ENCODE measurements around the gene PKNOX1. TPM values are rescaled to one million over a fixed set of nuclear protein-coding genes. Genes with fewer than 3 reads are reported as not detected.
A peak's percentile ranks its signal among the peaks of the same experiment; 100 is the strongest.

The PKNOX1 gene
- total and polyA plus RNA-seq, 9 of the 15 experiments (the other 6 are each of a cell fraction or from before 2014, with no cell fraction given): 8.8 to 25.9 (median 13.2) TPM

- TF ChIP-seq, protein P1, sequence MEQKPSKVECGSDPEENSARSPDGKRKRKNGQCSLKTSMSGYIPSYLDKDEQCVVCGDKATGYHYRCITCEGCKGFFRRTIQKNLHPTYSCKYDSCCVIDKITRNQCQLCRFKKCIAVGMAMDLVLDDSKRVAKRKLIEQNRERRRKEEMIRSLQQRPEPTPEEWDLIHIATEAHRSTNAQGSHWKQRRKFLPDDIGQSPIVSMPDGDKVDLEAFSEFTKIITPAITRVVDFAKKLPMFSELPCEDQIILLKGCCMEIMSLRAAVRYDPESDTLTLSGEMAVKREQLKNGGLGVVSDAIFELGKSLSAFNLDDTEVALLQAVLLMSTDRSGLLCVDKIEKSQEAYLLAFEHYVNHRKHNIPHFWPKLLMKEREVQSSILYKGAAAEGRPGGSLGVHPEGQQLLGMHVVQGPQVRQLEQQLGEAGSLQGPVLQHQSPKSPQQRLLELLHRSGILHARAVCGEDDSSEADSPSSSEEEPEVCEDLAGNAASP (IDR thresholded peaks at IDR 0.05): no peak
- TF ChIP-seq ZNF696 (CRISPR knock-in tag; conservative IDR thresholded peaks at IDR 0.05) (no peak), ZBTB33 (CRISPR knock-in tag; IDR thresholded peaks at IDR 0.05) (no peak), NRF1 (conservative IDR thresholded peaks at IDR 0.05 in 1 of 2, IDR thresholded peaks at IDR 0.05 in 1 of 2) (no peak), ZNF143 (CRISPR knock-in tag; IDR thresholded peaks at IDR 0.05) (no peak), LARP7 (IDR thresholded peaks at IDR 0.05) (no peak), PYGO2 (tag; IDR thresholded peaks at IDR 0.05) (no peak), HNRNPH1 (optimal IDR thresholded peaks at IDR 0.05; ENCODE audit: low read depth, low read length) (no peak), MED1 (CRISPR knock-in tag; IDR thresholded peaks at IDR 0.05; ENCODE audit: borderline replicate concordance) (no peak), TSHZ1 (CRISPR knock-in tag; IDR thresholded peaks at IDR 0.05) (0 out of 2 replicates have a peak, but pooled peaks have one; percentile 6), WHSC1 (IDR thresholded peaks at IDR 0.05; ENCODE audit: low read length) (no peak), ZBTB2 (IDR thresholded peaks at IDR 0.05) (no peak), SPI1 (IDR thresholded peaks at IDR 0.05; ENCODE audit: borderline replicate concordance, low read depth, low read length) (no peak), PHB2 (IDR thresholded peaks at IDR 0.05; ENCODE audit: low read depth) (no peak), SRSF9 (IDR thresholded peaks at IDR 0.05; ENCODE audit: borderline replicate concordance, low read depth, low read length) (no peak), NR4A1 (CRISPR knock-in tag; IDR thresholded peaks at IDR 0.05) (no peak), NR4A1 (tag; IDR thresholded peaks at IDR 0.05) (peak; percentile 93), HDGF (IDR thresholded peaks at IDR 0.05) (no peak), ZNF79 (CRISPR knock-in tag; IDR thresholded peaks at IDR 0.05; ENCODE audit: low read depth) (peak; percentile 31; the same call in 1 of the 2 replicates), ZBTB9 (CRISPR knock-in tag; IDR thresholded peaks at IDR 0.05) (peak; percentile 63; the same call in 1 of the 2 replicates), NR1H2 (CRISPR knock-in tag; IDR thresholded peaks at IDR 0.05) (no peak)
Observed at GRCh38 chr21:42969193-42969600, 5.2 kb upstream of the PKNOX1 start (continued).

Measured in K562 (cell line).